RWPE2 (cell line): Measurements from ENCODE around the gene MCOLN3.

Experiments used
- ATAC-seq: fragments of 200-7000 bp; cut with Tn5 transposase; 3 replicates; pipeline ENCODE4 v1.9.1; 2021; ENCODE audit warnings: low read depth
- DNase-seq: peaks from one replicate; pipeline ENCODE4 v3.0.0-alpha.2; 2020; ENCODE audit warnings: low spot score
- H3K27ac ChIP-seq: fragments of 450-650 bp; 2 replicates; pipeline ENCODE4 v1.5.1; 2017; ENCODE audit warnings: mild to moderate bottlenecking; ENCODE audit not compliant: poor library complexity, severe bottlenecking
- H3K27me3 ChIP-seq: fragments of 250-450 bp; sonication (Bioruptor Pico); 2 replicates; pipeline ENCODE4 v1.5.1; 2021; ENCODE audit warnings: mild to moderate bottlenecking, moderate library complexity; ENCODE audit not compliant: insufficient read depth, poor library complexity, severe bottlenecking
- H3K36me3 ChIP-seq: fragments of 250-450 bp; sonication (Bioruptor Pico); 2 replicates; pipeline ENCODE4 v1.5.1; 2020; ENCODE audit warnings: low read depth, mild to moderate bottlenecking, moderate library complexity
- H3K4me1 ChIP-seq: fragments of 250-450 bp; sonication (Bioruptor Pico); 2 replicates; pipeline ENCODE4 v1.5.1; 2021; ENCODE audit warnings: mild to moderate bottlenecking, moderate library complexity; ENCODE audit not compliant: insufficient read depth, poor library complexity, severe bottlenecking
- H3K4me3 ChIP-seq: fragments of 250-450 bp; sonication (Bioruptor Pico); 2 replicates; pipeline ENCODE4 v1.5.1; 2021; ENCODE audit warnings: mild to moderate bottlenecking, moderate library complexity; ENCODE audit not compliant: severe bottlenecking
- H3K9me3 ChIP-seq: fragments of 250-450 bp; sonication (Bioruptor Pico); 2 replicates; pipeline ENCODE4 v1.5.1; 2021; ENCODE audit warnings: mild to moderate bottlenecking, moderate library complexity; ENCODE audit not compliant: severe bottlenecking
- CTCF ChIP-seq: fragments of 450-650 bp; IDR thresholded peaks from one replicate; pipeline ENCODE4 v1.5.1; 2017; ENCODE audit warnings: mild to moderate bottlenecking, moderate library complexity; ENCODE audit not compliant: poor library complexity, severe bottlenecking

The MCOLN3 gene

DNA sequence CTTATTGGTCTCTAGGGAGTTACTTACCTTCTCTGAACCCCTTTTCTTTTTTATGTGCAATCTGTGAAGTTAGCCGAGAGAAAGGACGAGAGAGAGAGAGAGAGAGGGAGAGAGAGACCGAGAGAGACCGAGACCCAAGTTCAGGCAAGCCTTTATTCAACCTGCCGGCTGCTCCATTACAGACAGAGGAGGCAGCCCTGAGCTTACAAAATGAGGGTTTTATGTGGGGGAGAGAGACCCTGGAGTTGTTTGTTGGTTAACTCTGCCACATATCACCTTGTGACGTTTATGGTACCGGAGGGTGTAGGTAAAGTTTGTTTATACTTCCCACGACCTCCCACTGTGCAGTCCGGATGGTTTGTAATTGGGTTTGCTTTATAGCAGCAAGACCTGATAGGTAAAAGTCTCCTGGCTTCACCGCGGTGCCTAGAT, 1.5 kb upstream of the MCOLN3 start:
- H3K4me3 ChIP-seq: no peak overlapping the region
- DNase-seq (no peak), ATAC-seq (no peak)
- no peaks in the 10 kb centered on the region for H3K36me3 ChIP-seq
- TF ChIP-seq CTCF: no peak
- no peak overlapping the region for H3K27ac ChIP-seq
- H3K27me3 ChIP-seq: no peaks in the 10 kb centered on the region
- H3K9me3 ChIP-seq: no peaks in the 10 kb centered on the region
- no peaks in the 10 kb centered on the region for H3K4me1 ChIP-seq

DNA sequence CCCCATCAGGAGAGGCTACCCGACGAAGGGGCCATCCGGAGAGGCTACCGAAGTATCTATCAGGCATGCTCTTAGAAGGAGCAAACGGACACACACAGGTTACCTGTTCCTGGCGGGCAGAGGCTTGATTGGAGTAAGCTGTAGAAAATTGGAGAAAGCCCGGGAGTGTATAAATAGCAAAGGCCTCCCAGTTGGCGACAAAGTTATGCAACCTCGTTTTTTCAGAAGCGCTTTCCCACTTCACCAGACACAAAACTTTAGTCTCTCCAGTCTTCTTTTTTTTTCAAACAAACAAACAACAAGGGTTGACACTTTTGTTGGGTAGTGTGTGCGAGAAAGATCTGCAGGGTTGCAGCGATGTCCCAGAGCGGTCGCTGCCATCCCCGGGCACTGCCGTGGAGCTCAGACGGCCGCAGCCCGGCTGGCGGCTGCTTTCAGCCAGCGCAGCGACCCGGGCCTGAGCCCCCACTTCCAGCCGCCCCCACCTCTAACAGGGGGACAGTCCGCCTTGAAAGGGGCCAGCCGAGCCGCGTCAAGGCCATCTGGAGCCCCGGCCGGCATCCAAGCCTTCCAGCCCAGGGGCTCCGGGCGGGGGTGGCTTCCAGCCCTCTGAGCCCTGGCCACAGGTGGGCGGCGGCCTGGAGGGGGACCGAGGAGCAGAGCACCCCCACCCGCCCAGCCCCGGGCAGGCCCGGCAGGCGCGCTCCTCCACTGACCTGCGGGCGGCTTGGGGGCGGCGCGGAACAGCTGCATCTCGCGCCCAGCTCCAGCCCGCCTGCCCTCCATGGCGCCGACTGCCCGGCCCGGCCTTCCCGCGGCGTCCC, 616 bp downstream of the MCOLN3 start:
- no peaks in the 10 kb centered on the region for H3K9me3 ChIP-seq
- H3K27me3 ChIP-seq: no peaks in the 10 kb centered on the region
- H3K27ac ChIP-seq: peak overlapping the region; percentile 12
- no peaks in the 10 kb centered on the region for H3K36me3 ChIP-seq
- DNase-seq: no peak
- H3K4me3 ChIP-seq: peak overlapping the region; percentile 60
- no peaks in the 10 kb centered on the region for H3K4me1 ChIP-seq
- TF ChIP-seq CTCF: no peak
- ATAC-seq: peak; percentile 63

- no peaks in the 10 kb centered on the region for H3K36me3 ChIP-seq
- no peak overlapping the region for H3K27ac ChIP-seq
- no peaks in the 10 kb centered on the region for H3K27me3 ChIP-seq
- no peaks in the 10 kb centered on the region for H3K9me3 ChIP-seq
- no peaks in the 10 kb centered on the region for H3K4me1 ChIP-seq
- peak; percentile 51 for DNase-seq
- no peak for ATAC-seq
- no peak overlapping the region for H3K4me3 ChIP-seq
- TF ChIP-seq CTCF: no peak
These were observed 1.2 kb downstream of the MCOLN3 start for GRCh38 chr1:85047144-85047471.

- H3K27me3 ChIP-seq: no peaks in the 10 kb centered on the region
- no peak overlapping the region for H3K4me3 ChIP-seq
- no peak for DNase-seq
- H3K9me3 ChIP-seq: no peaks in the 10 kb centered on the region
- no peak for ATAC-seq
- TF ChIP-seq CTCF: no peak
- no peak overlapping the region for H3K27ac ChIP-seq
- H3K36me3 ChIP-seq: no peaks in the 10 kb centered on the region
- no peaks in the 10 kb centered on the region for H3K4me1 ChIP-seq
These were observed 5.9 kb downstream of the MCOLN3 start for GRCh38 chr1:85042413-85042812.

DNA sequence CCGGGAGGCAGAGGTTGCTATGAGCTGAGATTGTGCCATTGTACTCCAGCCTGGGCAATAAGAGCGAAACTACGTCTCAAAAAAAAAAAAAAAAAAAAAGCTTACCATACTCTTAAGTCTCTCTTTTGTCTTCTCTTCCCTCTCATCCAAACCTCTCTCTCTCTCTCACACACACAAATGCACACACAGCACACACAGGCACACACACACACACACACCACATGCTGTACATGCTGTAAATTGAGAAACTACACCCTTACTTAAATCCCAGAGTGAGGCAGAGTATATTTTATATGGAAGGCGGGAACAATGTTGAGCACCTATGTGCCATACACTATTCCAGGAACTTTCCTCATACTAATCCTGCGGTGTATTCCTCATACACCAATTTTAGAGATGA, 6.5 kb downstream of the MCOLN3 start:
- no peak overlapping the region for H3K27ac ChIP-seq
- TF ChIP-seq CTCF: no peak
- no peaks in the 10 kb centered on the region for H3K36me3 ChIP-seq
- H3K4me1 ChIP-seq: no peaks in the 10 kb centered on the region
- ATAC-seq (no peak), DNase-seq (no peak)
- no peaks in the 10 kb centered on the region for H3K27me3 ChIP-seq
- no peak overlapping the region for H3K4me3 ChIP-seq
- no peaks in the 10 kb centered on the region for H3K9me3 ChIP-seq
